ENCODE results near the gene ACTN1.
A peak's percentile ranks its signal among the peaks of the same experiment; 100 is the strongest.

ACTN1 gene

DNA sequence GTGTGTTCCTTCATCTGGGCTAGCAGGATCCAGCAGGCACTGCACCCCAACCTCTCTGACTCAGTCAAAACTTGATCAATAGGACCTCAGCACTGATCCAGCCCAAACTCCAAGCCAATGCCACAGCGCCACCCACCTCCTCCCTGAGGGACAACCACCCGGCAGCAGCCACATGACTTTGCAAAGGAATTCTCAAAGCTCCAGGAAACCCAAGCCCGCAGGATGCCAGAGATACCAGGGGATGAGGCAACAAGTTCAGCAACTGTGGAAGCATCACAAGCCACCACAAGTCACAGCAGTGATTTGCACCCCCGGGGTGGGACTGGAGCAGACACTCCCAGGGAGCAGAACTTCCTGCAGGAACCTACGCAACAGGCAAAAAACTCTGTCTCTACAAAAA, 37.3 kb downstream of the ACTN1 start:
- H3K27ac ChIP-seq = peak overlapping the region in 9 of 21 experiments; percentile 0 to 81 (median 40)
- no peak overlapping the region for H3K4me3 ChIP-seq

DNA sequence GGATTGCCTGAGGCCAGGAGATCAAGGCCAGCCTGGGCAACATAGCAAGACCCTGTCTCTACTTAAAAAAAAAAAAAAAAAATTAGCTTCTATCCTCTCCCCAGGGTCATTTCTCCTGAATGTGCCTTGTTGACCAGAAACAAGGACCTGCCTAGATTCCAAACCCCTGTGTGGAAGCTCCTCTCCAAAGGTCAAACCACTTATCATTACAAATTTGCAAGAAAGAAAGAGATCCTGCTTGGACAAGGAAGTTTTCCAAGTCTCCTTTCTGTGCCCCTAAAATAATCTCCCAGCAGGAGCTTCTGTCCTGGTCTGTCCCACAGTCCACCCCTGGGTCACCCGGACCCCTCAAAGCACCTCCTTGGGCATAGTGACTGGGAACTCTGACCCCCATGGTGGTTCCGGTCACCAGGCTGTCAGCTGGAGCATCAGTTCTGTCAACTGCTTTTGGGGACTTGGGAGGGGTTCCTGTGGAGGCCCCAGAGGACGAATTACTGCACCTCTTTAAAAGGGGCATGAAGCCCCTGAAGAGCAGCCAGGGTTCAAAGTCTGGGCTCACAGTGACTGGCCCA, 38.4 kb downstream of the ACTN1 start:
- Histone ChIP-seq H3K27ac (peak overlapping the region in 18 of 21 experiments; percentile 19 to 81 (median 56)), H3K4me3 (no peak overlapping the region)

DNA sequence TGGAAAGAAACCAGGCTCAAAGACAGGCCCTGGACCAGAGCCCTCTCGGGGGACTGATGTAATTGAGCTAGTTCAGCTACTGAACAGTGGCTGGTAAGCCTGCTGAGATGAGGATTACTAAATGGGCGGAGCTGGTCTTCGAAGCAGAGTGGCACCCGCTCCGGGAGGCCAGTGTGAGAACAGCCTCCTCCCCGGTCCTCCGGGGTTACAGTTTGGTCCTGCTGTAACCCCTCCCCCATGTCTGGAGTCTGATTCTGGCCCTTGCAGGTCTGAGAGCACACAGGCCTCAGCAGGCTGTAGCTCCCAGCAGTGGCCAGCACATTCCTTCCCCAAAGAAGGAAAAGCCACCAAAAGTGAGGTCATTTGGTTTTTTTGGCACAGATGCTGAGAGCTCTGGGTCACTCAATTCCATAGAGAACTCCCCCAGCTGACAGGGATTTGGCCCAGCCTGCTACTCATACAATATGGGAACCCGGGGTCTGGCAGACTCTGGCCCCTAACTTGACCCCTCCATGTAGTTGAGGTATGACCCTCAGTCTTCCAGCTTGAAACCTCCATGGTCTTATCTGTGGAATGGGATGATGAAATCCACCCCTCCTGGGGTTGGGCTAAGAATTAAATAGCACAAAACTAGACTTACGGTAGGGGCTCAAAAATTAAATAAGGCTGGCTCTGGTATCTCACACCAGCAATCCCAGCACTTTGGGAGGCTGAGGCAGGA, 39.0 kb downstream of the ACTN1 start:
- no peak overlapping the region for H3K4me3 ChIP-seq

DNA sequence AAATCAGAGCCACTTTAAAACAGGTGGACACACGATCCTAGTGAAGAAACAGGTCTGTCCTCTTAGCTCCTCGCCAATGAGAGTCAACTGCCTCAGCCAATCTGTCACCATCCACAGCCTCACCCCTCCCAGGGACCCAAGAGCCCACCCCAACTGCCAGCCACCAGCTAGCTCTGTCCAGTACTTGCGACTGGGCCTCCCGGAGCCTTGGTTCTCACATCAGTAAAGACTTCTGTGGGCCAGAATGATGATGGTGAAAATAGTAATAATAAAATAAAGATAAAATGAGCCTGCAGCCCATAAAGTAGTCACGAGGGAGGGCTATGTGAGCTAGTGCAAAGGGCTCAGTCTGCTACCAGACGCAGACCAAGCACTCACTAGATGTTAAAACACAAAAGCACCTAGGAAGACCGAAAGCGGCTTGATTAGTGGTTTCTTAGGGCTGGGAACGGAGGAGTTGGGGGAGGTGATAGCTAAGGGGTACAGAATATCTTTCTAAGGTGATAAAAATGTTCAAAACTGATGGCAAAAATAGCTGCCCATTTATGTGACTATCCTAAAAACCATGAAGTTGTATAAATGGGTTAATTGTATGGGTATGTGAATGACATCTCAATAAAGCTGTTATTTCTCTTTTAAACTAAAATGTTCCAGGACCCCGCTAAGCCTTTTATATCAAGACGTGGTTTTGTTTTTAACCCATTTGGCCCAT, 39.8 kb downstream of the ACTN1 start:
- Histone ChIP-seq H3K4me3 (no peak overlapping the region), H3K27ac (peak overlapping the region in 19 of 21 experiments; percentile 40 to 82 (median 68))

More for the DNA sequence above, 39.0 kb downstream of the ACTN1 start:
- H3K27ac ChIP-seq = peak overlapping the region in 17 of 21 experiments; percentile 19 to 81 (median 57)

DNA sequence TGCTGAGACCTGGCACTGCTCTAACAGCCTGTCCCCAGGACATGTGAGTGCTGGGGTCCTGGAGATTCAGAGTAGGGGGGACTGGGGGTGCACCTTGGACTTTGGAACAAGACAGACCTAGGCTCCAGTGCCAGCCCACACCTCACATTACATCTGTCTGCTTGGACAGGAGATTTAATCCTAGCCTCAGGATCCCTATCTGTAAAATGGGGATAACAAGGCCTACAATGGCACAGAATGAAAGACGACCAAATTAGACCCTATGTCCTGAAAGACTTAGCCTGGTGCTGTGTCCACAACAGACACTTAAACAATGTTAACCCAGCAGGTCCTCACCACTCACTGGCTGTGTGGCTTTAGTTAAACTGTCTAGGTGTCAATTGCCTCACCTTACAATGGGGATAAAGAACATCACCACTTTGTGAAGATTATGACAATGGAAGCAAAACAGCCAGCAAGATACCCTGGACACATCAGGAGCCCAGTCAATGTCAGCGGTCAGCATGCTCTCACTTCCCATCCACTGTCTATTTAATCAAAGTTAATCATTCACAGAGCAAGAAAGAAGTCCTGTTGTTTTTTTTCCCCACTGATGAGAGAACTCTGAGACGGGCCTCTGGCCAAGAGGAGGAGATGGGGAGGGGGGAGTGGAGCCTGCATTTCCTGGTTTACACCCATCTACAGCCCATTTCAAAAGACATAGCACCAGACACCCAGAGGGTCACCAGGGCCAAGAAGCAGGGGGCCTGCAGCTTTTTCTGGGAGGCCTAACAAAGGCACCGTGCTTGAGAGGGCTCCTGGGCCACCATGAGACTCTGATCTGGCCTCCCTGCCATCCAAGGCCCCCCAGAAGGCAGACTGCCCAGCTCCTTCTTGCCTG, 40.6 kb downstream of the ACTN1 start:
- H3K4me3 ChIP-seq = no peak overlapping the region
- peak overlapping the region in 20 of 21 experiments; percentile 40 to 82 (median 70) for H3K27ac ChIP-seq

DNA sequence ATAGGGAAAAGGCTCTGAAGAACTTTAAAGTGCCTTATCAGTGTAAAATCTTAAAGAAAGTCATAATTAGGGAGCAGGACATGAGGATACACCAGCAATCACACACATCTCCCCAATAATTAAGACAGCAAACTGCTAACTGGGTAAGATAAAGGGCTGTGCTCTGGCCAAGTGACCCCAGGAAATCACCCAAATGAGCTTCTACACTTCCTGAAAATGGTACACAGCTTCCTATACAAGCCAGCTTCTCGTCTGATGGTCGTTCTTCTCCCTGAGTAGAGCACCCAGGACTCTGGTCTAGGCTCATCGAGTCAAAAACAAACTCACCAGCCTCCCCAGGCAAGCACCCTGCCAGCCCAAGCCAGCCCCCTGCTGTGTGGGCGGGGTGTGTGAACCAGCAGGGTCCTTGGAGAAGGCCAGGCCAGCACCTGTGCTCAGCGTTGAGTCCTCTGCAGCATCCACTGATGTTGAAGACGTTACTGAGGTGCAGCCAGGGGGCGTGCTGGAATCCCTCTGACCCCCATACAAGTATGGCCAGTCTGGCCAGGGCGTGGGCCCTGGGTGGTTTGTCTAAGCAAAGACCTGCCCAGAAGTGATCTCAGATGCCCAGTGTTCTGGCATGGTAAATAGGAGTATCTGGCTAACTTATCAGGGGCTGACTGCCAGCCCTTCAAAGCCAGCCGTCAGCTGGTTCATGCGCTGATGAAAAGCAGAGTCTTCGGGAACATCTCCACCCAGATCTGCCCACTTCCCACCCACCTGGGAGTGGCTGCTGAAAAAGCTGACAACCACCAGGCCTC, 41.4 kb downstream of the ACTN1 start:
- H3K4me3 ChIP-seq = no peak overlapping the region
- H3K27ac ChIP-seq = peak overlapping the region in 20 of 21 experiments; percentile 18 to 82 (median 70)

DNA sequence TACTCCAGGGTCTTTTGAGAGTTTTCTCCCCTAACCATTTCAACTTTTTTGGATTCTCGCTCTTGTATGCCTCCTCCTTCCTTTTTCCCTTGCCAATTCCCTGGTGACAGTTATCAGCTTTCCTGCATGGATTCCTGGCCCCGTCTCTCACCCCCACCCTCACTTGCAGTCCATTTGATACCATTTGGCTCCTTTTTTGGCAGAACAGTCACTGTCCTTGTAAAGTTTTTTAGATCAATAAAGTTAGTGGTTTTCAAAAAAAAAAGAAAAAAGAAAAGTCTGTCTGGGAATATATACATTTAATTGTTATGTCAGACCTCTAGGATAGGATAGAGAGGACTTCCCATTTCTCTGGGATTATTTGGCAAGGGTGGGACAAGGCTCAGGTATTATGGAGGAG, 42.1 kb downstream of the ACTN1 start:
- H3K4me3 ChIP-seq = no peak overlapping the region

DNA sequence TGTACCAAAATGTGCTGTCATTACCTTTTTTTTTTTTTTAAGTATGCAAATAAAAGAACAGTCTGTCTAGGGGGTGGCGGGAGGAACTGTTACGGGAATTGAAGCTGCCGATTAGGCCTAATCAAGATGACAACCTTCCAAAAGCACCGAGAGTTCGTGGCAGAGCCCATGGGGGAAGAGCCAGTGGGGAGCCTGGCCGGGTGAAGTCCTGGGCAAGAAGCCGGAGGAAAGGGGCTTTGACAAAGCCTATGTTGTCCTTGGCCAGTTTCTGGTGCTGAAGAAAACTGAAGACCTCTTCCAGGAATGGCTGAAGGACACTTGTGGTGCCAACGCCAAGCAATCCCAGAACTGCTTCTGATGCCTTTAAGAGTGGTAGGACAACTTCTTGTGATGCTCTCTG, 42.6 kb downstream of the ACTN1 start:
- peak overlapping the region in 19 of 21 experiments; percentile 10 to 82 (median 72) for H3K27ac ChIP-seq
- H3K4me3 ChIP-seq = no peak overlapping the region

More for the DNA sequence above, 42.1 kb downstream of the ACTN1 start:
- peak overlapping the region in 19 of 21 experiments; percentile 40 to 82 (median 72) for H3K27ac ChIP-seq

DNA sequence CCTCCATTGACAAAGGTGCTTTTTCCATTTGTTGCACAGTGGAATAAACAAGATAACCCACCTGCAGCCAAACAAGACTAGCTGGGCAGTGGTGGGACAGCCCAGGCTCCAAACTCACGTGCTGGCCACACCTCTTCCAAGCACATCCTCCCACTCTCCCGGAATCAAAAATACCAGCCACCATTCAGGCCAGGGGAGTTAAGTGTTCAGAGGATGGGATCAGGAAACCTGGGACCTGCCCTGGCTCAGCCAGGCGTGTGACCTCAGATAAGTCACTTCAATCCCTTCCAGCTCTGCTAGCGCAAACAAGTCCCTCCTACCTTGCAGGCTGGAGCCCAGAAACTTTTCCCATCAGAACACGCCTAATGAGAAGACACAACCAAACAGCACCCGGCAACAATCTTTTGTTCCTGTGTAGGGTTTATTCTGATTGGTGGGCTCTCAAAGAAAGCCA, 43.3 kb downstream of the ACTN1 start:
- no peak overlapping the region for H3K4me3 ChIP-seq
- H3K27ac ChIP-seq = peak overlapping the region in 19 of 21 experiments; percentile 10 to 82 (median 72)

DNA sequence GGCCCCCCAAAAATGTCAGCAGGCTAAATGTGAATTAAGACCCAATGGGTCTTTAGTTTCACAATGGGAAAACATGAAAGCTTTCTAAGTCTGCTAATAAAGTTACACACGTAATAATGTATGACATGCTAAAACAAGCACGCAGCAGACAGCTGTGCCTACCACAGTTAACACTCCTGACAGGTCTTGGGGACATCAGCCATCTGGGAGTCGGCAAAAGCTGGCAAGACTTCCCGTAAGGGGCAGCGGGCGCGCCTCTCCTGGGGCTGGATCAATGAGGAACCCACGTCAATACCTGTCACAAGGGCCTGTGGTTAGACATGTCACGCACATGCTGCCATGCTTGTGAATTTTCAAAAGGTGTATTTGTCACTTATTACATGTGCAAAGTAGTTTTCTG, 45.0 kb downstream of the ACTN1 start:
- peak overlapping the region in 13 of 21 experiments; percentile 2 to 65 (median 41) for H3K27ac ChIP-seq
- no peak overlapping the region for H3K4me3 ChIP-seq

DNA sequence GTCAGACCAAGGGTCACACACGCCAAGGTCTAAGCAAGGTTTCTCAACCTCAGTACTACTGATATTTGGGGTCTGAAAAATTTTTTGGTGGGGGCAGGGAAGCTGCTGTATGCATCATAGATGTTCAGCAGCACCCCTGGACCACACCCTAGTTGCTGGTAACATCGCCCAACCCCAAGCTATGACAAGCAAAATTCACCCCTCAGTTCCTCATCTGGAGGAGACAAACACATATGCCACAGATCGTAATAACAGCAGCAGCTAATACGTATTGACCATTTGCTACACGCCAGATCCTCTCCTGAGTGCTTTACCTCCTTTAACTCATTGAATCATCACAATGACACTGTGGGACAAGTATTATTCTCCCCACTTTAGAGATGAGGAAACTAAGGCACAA, 46.4 kb downstream of the ACTN1 start:
- Histone ChIP-seq H3K27ac (peak overlapping the region in 7 of 21 experiments; percentile 9 to 65 (median 57)), H3K4me3 (no peak overlapping the region)

DNA sequence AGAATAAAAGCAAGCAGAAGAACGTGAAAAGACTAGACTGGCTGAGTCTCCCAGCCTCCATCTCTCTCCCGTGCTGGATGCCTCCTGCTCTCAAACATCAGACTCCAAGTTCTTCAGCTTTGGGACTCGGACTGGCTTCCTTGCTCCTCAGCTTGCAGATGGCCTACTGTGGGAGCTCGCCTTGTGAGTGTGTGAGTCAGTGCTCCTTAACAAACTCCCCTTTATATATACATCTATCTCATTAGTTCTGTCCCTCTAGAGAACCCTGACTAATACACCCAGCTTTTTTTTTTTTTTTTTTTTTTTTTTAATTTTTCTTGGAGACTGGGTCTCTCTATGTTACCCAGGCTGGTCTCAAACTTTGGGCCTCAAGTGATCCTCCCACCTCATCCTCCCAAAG, 46.9 kb downstream of the ACTN1 start:
- Histone ChIP-seq H3K27ac (peak overlapping the region in 8 of 21 experiments; percentile 7 to 58 (median 42)), H3K4me3 (no peak overlapping the region)

DNA sequence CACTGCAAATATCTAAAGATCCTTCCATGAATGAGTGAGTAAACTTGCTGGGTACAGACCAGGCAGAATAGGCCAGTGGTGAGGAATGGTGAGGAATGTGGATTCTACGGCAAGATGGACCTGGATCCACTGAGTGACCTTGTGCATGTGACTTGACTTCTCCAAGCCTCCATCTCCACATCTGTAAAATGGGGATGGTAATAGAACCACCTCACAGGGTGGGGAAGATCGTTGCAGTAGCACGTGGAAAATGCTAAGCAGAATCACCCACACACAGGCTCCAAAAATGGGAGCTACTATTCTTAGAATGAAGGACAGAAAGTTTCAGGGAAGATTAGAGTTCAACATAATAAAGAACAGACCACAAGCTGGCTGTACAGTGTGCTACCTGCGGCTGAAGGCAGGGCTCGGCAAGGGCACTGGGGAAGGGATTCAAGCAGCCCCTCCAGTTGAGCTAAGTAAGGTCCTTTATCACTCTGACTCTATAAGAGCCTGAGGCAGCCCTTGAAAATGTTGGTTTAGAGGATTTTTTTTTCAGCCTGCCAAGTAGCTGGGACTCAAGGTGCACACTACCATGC, 47.5 kb downstream of the ACTN1 start:
- Histone ChIP-seq H3K4me3 (no peak overlapping the region), H3K27ac (peak overlapping the region in 7 of 21 experiments; percentile 7 to 50 (median 32))

DNA sequence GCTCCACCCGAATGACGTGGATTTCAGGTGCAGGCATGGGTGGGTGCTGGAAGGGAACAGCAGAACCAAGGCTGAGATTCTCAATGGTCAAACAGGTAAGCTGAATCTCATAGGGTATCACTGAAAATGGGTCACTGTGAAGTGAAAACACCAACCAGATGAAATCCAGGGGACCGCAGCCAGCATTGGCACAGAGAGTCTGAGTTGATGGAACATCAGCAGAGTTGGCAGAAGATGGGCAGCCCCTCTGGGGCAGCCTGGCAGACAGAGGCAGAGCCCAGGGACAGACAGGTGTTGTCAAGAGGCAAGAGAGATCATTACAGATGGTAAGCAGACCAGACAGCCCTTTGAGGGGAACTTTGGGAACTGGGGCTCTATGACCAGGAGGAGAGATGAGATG, 48.0 kb downstream of the ACTN1 start:
- H3K4me3 ChIP-seq = no peak overlapping the region
- peak overlapping the region in 6 of 21 experiments; percentile 9 to 50 (median 26) for H3K27ac ChIP-seq

DNA sequence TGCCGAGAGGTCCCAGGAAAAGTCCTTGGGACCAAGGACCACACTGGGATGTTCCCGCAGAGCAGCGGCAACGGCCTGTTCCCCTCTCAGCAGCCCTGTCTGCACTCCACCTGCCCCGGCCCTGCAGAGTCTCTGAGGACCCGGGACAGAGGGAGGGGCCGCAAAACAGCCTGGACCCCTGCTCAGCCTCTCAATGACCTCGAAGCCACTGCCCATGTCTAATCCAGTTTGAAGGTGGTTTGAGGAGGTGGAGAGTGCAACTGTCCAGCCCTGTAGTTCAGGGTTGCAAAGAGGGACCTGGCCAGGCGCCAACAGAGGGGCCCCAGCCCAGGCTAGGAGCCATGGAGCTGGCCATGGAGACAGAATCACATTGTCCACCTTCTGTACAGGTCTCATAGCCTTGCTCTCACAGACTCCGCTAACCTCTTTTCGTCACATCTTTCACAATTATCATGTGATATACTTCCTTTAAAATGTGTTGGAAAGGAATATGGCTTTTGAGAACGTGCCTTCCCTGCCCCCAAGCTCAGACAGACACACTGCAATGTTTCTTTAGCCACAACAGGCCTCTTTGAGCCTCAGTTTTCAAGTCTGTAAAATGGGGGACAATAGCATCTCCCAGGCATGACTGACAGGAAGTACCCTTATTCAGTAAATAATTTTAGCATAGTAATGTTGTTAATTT, 49.3 kb downstream of the ACTN1 start:
- peak overlapping the region in 11 of 21 experiments; percentile 8 to 70 (median 47) for H3K27ac ChIP-seq
- H3K4me3 ChIP-seq = no peak overlapping the region

DNA sequence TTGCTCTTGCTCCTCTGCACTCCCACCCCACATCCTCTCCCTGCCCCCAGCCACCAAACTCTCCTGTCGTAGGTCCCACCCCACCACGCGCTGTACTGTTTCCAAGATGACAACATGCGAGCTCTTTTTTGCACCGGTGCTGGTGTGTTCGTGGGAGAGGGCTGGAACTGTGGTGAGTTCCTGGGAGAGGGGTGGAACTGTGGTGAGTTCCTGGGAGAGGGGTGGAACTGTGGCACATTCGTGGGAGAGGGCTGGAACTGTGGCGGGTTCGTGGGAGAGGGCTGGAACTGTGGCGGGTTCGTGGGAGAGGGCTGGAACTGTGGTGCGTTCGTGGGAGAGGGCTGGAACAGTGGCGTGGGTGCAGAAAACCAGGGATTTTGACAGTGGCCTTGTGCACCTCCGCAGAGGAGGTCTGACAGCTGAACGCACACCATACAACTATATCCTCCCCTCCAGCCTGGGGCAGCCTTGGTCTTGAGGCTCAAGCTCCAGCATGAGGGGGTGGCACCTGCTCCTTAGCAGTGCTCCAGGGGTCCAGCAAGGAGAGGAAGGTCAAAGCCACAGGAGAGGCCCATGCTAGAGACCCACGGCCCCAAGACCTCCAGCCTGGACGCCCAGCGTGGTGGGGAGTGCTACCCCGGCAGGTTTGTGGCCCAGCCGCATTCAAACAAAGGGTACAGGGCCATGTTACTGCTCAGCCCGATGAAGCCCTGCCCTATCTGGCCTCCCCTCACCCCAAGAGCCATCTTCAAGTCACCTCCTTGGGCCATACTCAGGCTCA, 50.1 kb downstream of the ACTN1 start:
- Histone ChIP-seq H3K27ac (peak overlapping the region in 11 of 21 experiments; percentile 13 to 76 (median 52)), H3K4me3 (no peak overlapping the region)

Measured in skin epidermis (tissue), 12 donors.